Rectal smooth muscle tissue (tissue), 1 donor: Measurements from ENCODE around the gene COX4I1.
"Not testable (repeated sequence)": the region's sequence is repeated elsewhere in the genome, so short reads cannot be mapped to it uniquely, and the experiment has no call there.

Experiments used
- H3K27ac ChIP-seq: one replicate; pipeline ENCODE4 v1.7.0; 2013; ENCODE audit warnings: low read depth, low read length, inconsistent platforms
- H3K27me3 ChIP-seq: one replicate; pipeline ENCODE4 v1.7.0; 2013; ENCODE audit warnings: low read length; ENCODE audit not compliant: control insufficient read depth, insufficient read depth
- H3K36me3 ChIP-seq: one replicate; pipeline ENCODE4 v1.7.0; 2013; ENCODE audit warnings: low read length; ENCODE audit not compliant: control insufficient read depth, insufficient read depth
- H3K4me1 ChIP-seq: one replicate; pipeline ENCODE4 v1.7.0; 2013; ENCODE audit warnings: low read length; ENCODE audit not compliant: control insufficient read depth, insufficient read depth
- H3K4me3 ChIP-seq: one replicate; pipeline ENCODE4 v1.7.0; 2013; ENCODE audit warnings: low read length
- H3K9ac ChIP-seq: one replicate; pipeline ENCODE4 v1.7.0; 2013; ENCODE audit warnings: low read length

Gene COX4I1

GRCh38 chr16:85793662-85794298 lies 5.7 kb upstream of the COX4I1 start:
- Histone ChIP-seq H3K9ac (no peak overlapping the region), H3K4me1 (peaks cover 9% of the 10 kb centered on the region), H3K36me3 (peaks cover 13% of the 10 kb centered on the region)

GRCh38 chr16:85794696-85795095 lies 4.8 kb upstream of the COX4I1 start:
- Histone ChIP-seq H3K27ac (no peak overlapping the region), H3K4me1 (peaks cover 10% of the 10 kb centered on the region), H3K36me3 (peaks cover 13% of the 10 kb centered on the region), H3K9ac (no peak overlapping the region), H3K27me3 (no peaks in the 10 kb centered on the region), H3K4me3 (no peak overlapping the region)

More at GRCh38 chr16:85793662-85794298, 5.7 kb upstream of the COX4I1 start:
- Histone ChIP-seq H3K4me3 (no peak overlapping the region), H3K27ac (no peak overlapping the region), H3K27me3 (no peaks in the 10 kb centered on the region)

GRCh38 chr16:85796152-85796551 lies 3.3 kb upstream of the COX4I1 start:
- H3K4me1 ChIP-seq: peaks cover 18% of the 10 kb centered on the region
- no peak overlapping the region for H3K9ac ChIP-seq
- H3K27me3 ChIP-seq: no peaks in the 10 kb centered on the region
- no peak overlapping the region for H3K27ac ChIP-seq
- H3K36me3 ChIP-seq: peaks cover 13% of the 10 kb centered on the region
- no peak overlapping the region for H3K4me3 ChIP-seq

- H3K4me1 ChIP-seq: peaks cover 18% of the 10 kb centered on the region
- H3K27ac ChIP-seq: no peak overlapping the region
- H3K27me3 ChIP-seq: no peaks in the 10 kb centered on the region
- H3K36me3 ChIP-seq: peaks cover 15% of the 10 kb centered on the region
- H3K4me3 ChIP-seq: no peak overlapping the region
- H3K9ac ChIP-seq: no peak overlapping the region
Observed at GRCh38 chr16:85796599-85796998, 2.9 kb upstream of the COX4I1 start.

- Histone ChIP-seq H3K27me3 (no peaks in the 10 kb centered on the region), H3K4me3 (peak overlapping the region; percentile 98), H3K9ac (peak overlapping the region; percentile 85), H3K36me3 (peaks cover 16% of the 10 kb centered on the region), H3K4me1 (peaks cover 18% of the 10 kb centered on the region), H3K27ac (no peak overlapping the region)
Observed at GRCh38 chr16:85798283-85798776, 1.2 kb upstream of the COX4I1 start.

- no peaks in the 10 kb centered on the region for H3K27me3 ChIP-seq
- peaks cover 18% of the 10 kb centered on the region for H3K4me1 ChIP-seq
- peaks cover 19% of the 10 kb centered on the region for H3K36me3 ChIP-seq
- H3K9ac ChIP-seq: peak overlapping the region; percentile 85
- H3K27ac ChIP-seq: peak overlapping the region; percentile 46
- peak overlapping the region; percentile 98 for H3K4me3 ChIP-seq
Observed at GRCh38 chr16:85798901-85799496, 496 bp upstream of the COX4I1 start.

GRCh38 chr16:85800321-85800669 lies 800 bp downstream of the COX4I1 start:
- peaks cover 18% of the 10 kb centered on the region for H3K4me1 ChIP-seq
- H3K9ac ChIP-seq: peak overlapping the region; percentile 74
- H3K27me3 ChIP-seq: no peaks in the 10 kb centered on the region
- H3K36me3 ChIP-seq: peaks cover 22% of the 10 kb centered on the region
- peak overlapping the region; percentile 98 for H3K4me3 ChIP-seq
- peak overlapping the region; percentile 93 for H3K27ac ChIP-seq

- Histone ChIP-seq H3K4me1 (peaks cover 11% of the 10 kb centered on the region), H3K27ac (no peak overlapping the region), H3K27me3 (no peaks in the 10 kb centered on the region), H3K9ac (no peak overlapping the region), H3K36me3 (peaks cover 32% of the 10 kb centered on the region), H3K4me3 (no peak overlapping the region)
Observed at GRCh38 chr16:85803570-85803969, 4.1 kb downstream of the COX4I1 start.

- Histone ChIP-seq H3K36me3 (peaks cover 32% of the 10 kb centered on the region), H3K4me1 (peaks cover 5% of the 10 kb centered on the region), H3K9ac (no peak overlapping the region), H3K4me3 (no peak overlapping the region), H3K27ac (no peak overlapping the region), H3K27me3 (no peaks in the 10 kb centered on the region)
Observed at GRCh38 chr16:85805442-85806045, 6.0 kb downstream of the COX4I1 start.

- Histone ChIP-seq H3K4me3 (no peak overlapping the region), H3K27ac (no peak overlapping the region), H3K27me3 (no peaks in the 10 kb centered on the region), H3K36me3 (peaks cover 31% of the 10 kb centered on the region), H3K4me1 (no peaks in the 10 kb centered on the region), H3K9ac (no peak overlapping the region)
Observed at GRCh38 chr16:85806539-85806938, 7.0 kb downstream of the COX4I1 start.

GRCh38 chr16:85807340-85807739 lies 7.8 kb downstream of the COX4I1 start:
- H3K4me3 ChIP-seq, H3K27ac ChIP-seq, H3K27me3 ChIP-seq, H3K4me1 ChIP-seq, H3K9ac ChIP-seq: not testable (repeated sequence)
- peaks cover 25% of the 10 kb centered on the region for H3K36me3 ChIP-seq

GRCh38 chr16:85808104-85808503 lies 8.6 kb downstream of the COX4I1 start:
- H3K4me3 ChIP-seq, H3K9ac ChIP-seq: not testable (repeated sequence)

More at GRCh38 chr16:85808104-85808503, 8.6 kb downstream of the COX4I1 start:
- not testable (repeated sequence) for H3K27me3 ChIP-seq, H3K4me1 ChIP-seq, H3K27ac ChIP-seq
- H3K36me3 ChIP-seq: peaks cover 21% of the 10 kb centered on the region
